Immature natural killer cell (primary cell): ENCODE results near the gene RAD51B. TPM values are rescaled to one million over a fixed set of nuclear protein-coding genes. Genes with fewer than 3 reads are reported as not detected.

Experiments
- DNase-seq, 3 donors: peaks; one replicate each; pipeline ENCODE4 v3.0.0; 2022; ENCODE audit warnings: mixed read lengths in 1 of 3
- H3K27ac Mint-ChIP-seq, 6 donors: one replicate each; pipeline ENCODE4 v1.8.0; 2020; ENCODE audit warnings: mixed read lengths in 6 of 6, mild to moderate bottlenecking in 5 of 6, inconsistent platforms in 4 of 6, moderate library complexity in 3 of 6
- H3K27me3 Mint-ChIP-seq, 3 donors: one replicate each; pipeline ENCODE4 v1.8.0; 2020 to 2021; ENCODE audit warnings: low read depth in 3 of 3, mild to moderate bottlenecking in 3 of 3, mixed read lengths in 3 of 3, moderate library complexity in 3 of 3, inconsistent platforms in 1 of 3
- H3K36me3 Mint-ChIP-seq, 3 donors: one replicate each; pipeline ENCODE4 v1.8.0; 2020; ENCODE audit warnings: mixed read lengths in 3 of 3, inconsistent platforms in 2 of 3, mild to moderate bottlenecking in 2 of 3
- H3K4me1 Mint-ChIP-seq, 2 donors: one replicate each; pipeline ENCODE4 v1.8.0; 2020; ENCODE audit warnings: inconsistent platforms in 2 of 2, mild to moderate bottlenecking in 2 of 2, mixed read lengths in 2 of 2, moderate library complexity in 1 of 2
- H3K4me3 Mint-ChIP-seq, 5 donors: one replicate each; pipeline ENCODE4 v1.8.0; 2020; ENCODE audit warnings: mild to moderate bottlenecking in 5 of 5, mixed read lengths in 5 of 5, inconsistent platforms in 3 of 5, moderate library complexity in 3 of 5
- H3K9me3 Mint-ChIP-seq, 6 donors: one replicate each; pipeline ENCODE4 v1.8.0; 2020; ENCODE audit warnings: mild to moderate bottlenecking in 6 of 6, mixed read lengths in 6 of 6, inconsistent platforms in 4 of 6, moderate library complexity in 3 of 6
- polyA plus RNA-seq, 3 donors: library from polyadenylated mRNA; unstranded; fragments of 300-500 nt; fragmentation: Illumina TruSeq; gene quantifications; one replicate each; pipeline ENCODE4 v1.2.3, GENCODE V29; 2021

Gene RAD51B
- polyA plus RNA-seq, 3 donors from 2014 or later, result 17.6 to 20.8 (median 17.7) TPM

GRCh38 chr14:67928375-67928774, 108.8 kb downstream of the RAD51B start:
- Mint-ChIP-seq H3K9me3 (peaks cover 9 to 32% (median 20%) of the 10 kb centered on the region in 6 donors), H3K4me1 (peaks cover 0 to 6% of the 10 kb centered on the region in 2 donors), H3K27me3 (peaks cover 2 to 4% (median 2%) of the 10 kb centered on the region in 3 donors), H3K27ac (no peak overlapping the region), H3K4me3 (no peak overlapping the region), H3K36me3 (peaks cover 21 to 35% (median 26%) of the 10 kb centered on the region in 3 donors)
- no peak for DNase-seq

- Mint-ChIP-seq H3K9me3 (peaks cover 3 to 26% (median 15%) of the 10 kb centered on the region in 6 donors), H3K4me3 (no peak overlapping the region), H3K4me1 (peaks cover 2 to 6% of the 10 kb centered on the region in 2 donors), H3K36me3 (peaks cover 8 to 20% (median 18%) of the 10 kb centered on the region in 3 donors), H3K27ac (no peak overlapping the region), H3K27me3 (peaks cover 2% of the 10 kb centered on the region in 3 donors)
- no peak for DNase-seq
Measured at GRCh38 chr14:67932708-67933246, 113.2 kb downstream of the RAD51B start.

GRCh38 chr14:67933266-67933665, 113.7 kb downstream of the RAD51B start:
- H3K4me3 Mint-ChIP-seq, result no peak overlapping the region
- H3K27me3 Mint-ChIP-seq, result peaks cover 2% of the 10 kb centered on the region in 3 donors
- no peak overlapping the region for H3K27ac Mint-ChIP-seq
- peaks cover 3 to 26% (median 15%) of the 10 kb centered on the region in 6 donors for H3K9me3 Mint-ChIP-seq
- peaks cover 2 to 6% of the 10 kb centered on the region in 2 donors for H3K4me1 Mint-ChIP-seq
- H3K36me3 Mint-ChIP-seq, result peaks cover 8 to 20% (median 18%) of the 10 kb centered on the region in 3 donors
- no peak for DNase-seq

- peaks cover 2% of the 10 kb centered on the region in 3 donors for H3K27me3 Mint-ChIP-seq
- H3K9me3 Mint-ChIP-seq, result peaks cover 3 to 22% (median 15%) of the 10 kb centered on the region in 6 donors
- H3K4me3 Mint-ChIP-seq, result no peak overlapping the region
- H3K4me1 Mint-ChIP-seq, result peaks cover 2 to 6% of the 10 kb centered on the region in 2 donors
- H3K27ac Mint-ChIP-seq, result peak overlapping the region in 5 of 6 donors; percentile 6 to 54 (median 12)
- DNase-seq, result peak; percentile 21 to 44 (median 32)
- peaks cover 5 to 16% (median 14%) of the 10 kb centered on the region in 3 donors for H3K36me3 Mint-ChIP-seq
Measured at GRCh38 chr14:67934087-67934486, 114.5 kb downstream of the RAD51B start.

- peaks cover 2 to 13% (median 12%) of the 10 kb centered on the region in 3 donors for H3K36me3 Mint-ChIP-seq
- peaks cover 0 to 2% (median 2%) of the 10 kb centered on the region in 3 donors for H3K27me3 Mint-ChIP-seq
- peaks cover 3 to 14% (median 11%) of the 10 kb centered on the region in 6 donors for H3K9me3 Mint-ChIP-seq
- H3K4me1 Mint-ChIP-seq, result peaks cover 2 to 6% of the 10 kb centered on the region in 2 donors
- no peak overlapping the region for H3K4me3 Mint-ChIP-seq
- no peak for DNase-seq
- H3K27ac Mint-ChIP-seq, result no peak overlapping the region
Measured at GRCh38 chr14:67934862-67935261, 115.3 kb downstream of the RAD51B start.

- Mint-ChIP-seq H3K4me1 (peaks cover 2 to 6% of the 10 kb centered on the region in 2 donors), H3K9me3 (peaks cover 0 to 9% (median 6%) of the 10 kb centered on the region in 6 donors), H3K36me3 (peaks cover 0 to 7% (median 6%) of the 10 kb centered on the region in 3 donors), H3K27me3 (peaks cover 0 to 2% (median 2%) of the 10 kb centered on the region in 3 donors), H3K4me3 (no peak overlapping the region), H3K27ac (no peak overlapping the region)
- no peak for DNase-seq
Measured at GRCh38 chr14:67935371-67935770, 115.8 kb downstream of the RAD51B start.

GRCh38 chr14:67938071-67938470, 118.5 kb downstream of the RAD51B start:
- Mint-ChIP-seq H3K9me3 (no peaks in the 10 kb centered on the region), H3K4me3 (no peak overlapping the region), H3K27me3 (peaks cover 0 to 3% (median 0%) of the 10 kb centered on the region in 3 donors), H3K27ac (no peak overlapping the region), H3K36me3 (no peaks in the 10 kb centered on the region), H3K4me1 (peaks cover 2 to 6% of the 10 kb centered on the region in 2 donors)
- no peak for DNase-seq

GRCh38 chr14:67940486-67941455, 121.2 kb downstream of the RAD51B start:
- Mint-ChIP-seq H3K27me3 (peaks cover 0 to 3% (median 0%) of the 10 kb centered on the region in 3 donors), H3K36me3 (no peaks in the 10 kb centered on the region), H3K27ac (peak overlapping the region in 1 of 6 donors; percentile 56), H3K4me3 (no peak overlapping the region), H3K9me3 (no peaks in the 10 kb centered on the region), H3K4me1 (peaks cover 0 to 6% of the 10 kb centered on the region in 2 donors)
- no peak for DNase-seq

GRCh38 chr14:67941456-67942018, 122.0 kb downstream of the RAD51B start:
- no peaks in the 10 kb centered on the region for H3K9me3 Mint-ChIP-seq
- H3K27me3 Mint-ChIP-seq, result peaks cover 0 to 5% (median 0%) of the 10 kb centered on the region in 3 donors
- no peak overlapping the region for H3K4me3 Mint-ChIP-seq
- H3K27ac Mint-ChIP-seq, result no peak overlapping the region
- H3K36me3 Mint-ChIP-seq, result no peaks in the 10 kb centered on the region
- no peak for DNase-seq
- H3K4me1 Mint-ChIP-seq, result peaks cover 0 to 6% of the 10 kb centered on the region in 2 donors

GRCh38 chr14:67942080-67942710, 122.6 kb downstream of the RAD51B start:
- H3K27me3 Mint-ChIP-seq, result peaks cover 0 to 5% (median 0%) of the 10 kb centered on the region in 3 donors
- H3K9me3 Mint-ChIP-seq, result no peaks in the 10 kb centered on the region
- no peaks in the 10 kb centered on the region for H3K36me3 Mint-ChIP-seq
- no peak overlapping the region for H3K4me3 Mint-ChIP-seq
- DNase-seq, result no peak
- H3K4me1 Mint-ChIP-seq, result peaks cover 0 to 6% of the 10 kb centered on the region in 2 donors
- H3K27ac Mint-ChIP-seq, result no peak overlapping the region

GRCh38 chr14:67943947-67944346, 124.4 kb downstream of the RAD51B start:
- DNase-seq, result peak; percentile 46 to 56 (median 53)
- H3K4me3 Mint-ChIP-seq, result no peak overlapping the region
- peak overlapping the region in 1 of 6 donors; percentile 54 for H3K27ac Mint-ChIP-seq
- H3K4me1 Mint-ChIP-seq, result peaks cover 0 to 6% of the 10 kb centered on the region in 2 donors
- no peaks in the 10 kb centered on the region for H3K9me3 Mint-ChIP-seq
- no peaks in the 10 kb centered on the region for H3K36me3 Mint-ChIP-seq
- peaks cover 0 to 5% (median 0%) of the 10 kb centered on the region in 3 donors for H3K27me3 Mint-ChIP-seq

GRCh38 chr14:67944605-67945004, 125.0 kb downstream of the RAD51B start:
- H3K4me1 Mint-ChIP-seq, result peaks cover 0 to 6% of the 10 kb centered on the region in 2 donors
- no peak for DNase-seq

GRCh38 chr14:67949771-67950170, 130.2 kb downstream of the RAD51B start:
- H3K36me3 Mint-ChIP-seq, result no peaks in the 10 kb centered on the region

More at GRCh38 chr14:67944605-67945004, 125.0 kb downstream of the RAD51B start:
- Mint-ChIP-seq H3K9me3 (peaks cover 0 to 2% (median 0%) of the 10 kb centered on the region in 6 donors), H3K27ac (peak overlapping the region in 1 of 6 donors; percentile 19), H3K27me3 (peaks cover 0 to 5% (median 0%) of the 10 kb centered on the region in 3 donors), H3K36me3 (no peaks in the 10 kb centered on the region), H3K4me3 (no peak overlapping the region)

More at GRCh38 chr14:67949771-67950170, 130.2 kb downstream of the RAD51B start:
- H3K4me3 Mint-ChIP-seq, result no peak overlapping the region
- H3K4me1 Mint-ChIP-seq, result no peaks in the 10 kb centered on the region
- H3K9me3 Mint-ChIP-seq, result peaks cover 0 to 2% (median 0%) of the 10 kb centered on the region in 6 donors
- H3K27me3 Mint-ChIP-seq, result peaks cover 0 to 1% (median 0%) of the 10 kb centered on the region in 3 donors
- no peak for DNase-seq
- no peak overlapping the region for H3K27ac Mint-ChIP-seq
